ENCODE data around the gene FAU.
"Not testable (repeated sequence)": the region's sequence is repeated elsewhere in the genome, so short reads cannot be mapped to it uniquely, and the experiment has no call there.

The FAU gene

DNA sequence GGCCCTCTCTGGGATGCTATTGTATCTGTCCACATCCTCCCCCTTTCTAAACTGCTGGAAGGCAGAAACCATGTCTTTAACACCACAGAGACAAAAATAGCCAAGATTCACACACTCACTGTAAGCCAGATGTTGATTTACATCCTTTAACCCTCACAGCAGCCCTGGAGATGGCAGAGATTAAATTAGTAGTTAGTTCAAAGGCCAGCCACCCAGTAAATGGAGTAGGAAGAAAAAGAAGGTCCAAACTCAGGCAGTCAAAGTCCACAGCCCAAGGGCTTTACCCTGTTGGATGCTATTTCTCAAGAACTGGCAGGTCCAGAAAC is 2.3 kb downstream of the FAU start (continued):
- no peak for TF ChIP-seq ZBTB7A (tag by site-specific recombination; IDR thresholded peaks at IDR 0.05; ENCODE audit: low read depth)
- TF ChIP-seq ZNF658 (tag by site-specific recombination; IDR thresholded peaks at IDR 0.05): no peak
- no peak for TF ChIP-seq ZNF654 (tag by site-specific recombination; IDR thresholded peaks at IDR 0.05; ENCODE audit: low read depth)
- TF ChIP-seq ZNF660 (tag by site-specific recombination; IDR thresholded peaks at IDR 0.05): no peak
- TF ChIP-seq ZNF223 (tag by site-specific recombination; IDR thresholded peaks at IDR 0.05): no peak

DNA sequence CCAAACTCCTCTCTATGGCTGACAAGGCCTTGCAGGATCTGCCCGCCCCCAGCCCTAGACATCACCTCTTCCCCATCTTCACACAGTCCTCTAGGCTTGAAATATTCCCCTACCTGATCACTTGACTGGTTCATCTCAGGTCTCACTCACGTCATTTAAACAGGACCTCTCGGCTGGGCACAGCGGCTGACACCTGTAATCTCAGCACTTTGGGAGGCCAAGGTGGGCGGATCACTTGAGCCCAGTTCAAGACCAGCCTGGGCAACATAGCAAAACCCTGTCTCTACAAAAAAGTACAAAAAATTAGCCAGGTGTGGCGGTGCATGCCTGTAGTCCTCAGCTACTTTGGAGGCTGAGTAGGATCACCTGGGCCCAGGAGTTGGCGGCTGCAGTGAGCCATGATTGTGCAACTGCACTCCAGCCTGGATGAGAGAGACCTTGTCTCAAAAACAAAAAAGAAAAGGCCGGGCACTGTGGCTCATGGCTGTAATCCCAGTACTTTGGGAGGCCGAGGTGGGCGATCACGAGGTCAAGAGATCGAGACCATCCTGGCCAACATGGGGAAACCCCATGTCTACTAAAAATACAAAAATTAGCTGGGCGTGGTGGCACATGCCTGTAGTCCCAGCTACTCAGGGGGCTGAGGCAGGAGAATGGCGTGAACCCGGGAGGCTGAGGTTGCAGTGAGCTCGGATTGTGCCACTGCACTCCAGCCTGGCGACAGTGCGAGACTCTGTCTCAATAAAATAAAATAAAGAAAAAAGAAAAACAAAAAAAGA is 2.9 kb downstream of the FAU start:
- ChIA-PET CTCF (interaction anchor here (0.8 to 3.4 kb wide), 12 partner anchors 8 to 304 kb away, joined by 3 to 37 read pairs (median 5); partner anchors contain the start of genes SYVN1 and TM7SF2), POLR2A (interaction anchor here (1.3 kb wide), 1 partner anchor 63 kb away, joined by 6 read pairs; the partner anchor contains the start of gene CAPN1)
- H3K27ac ChIP-seq (ENCODE audit: extremely low read depth, low read depth, low read length); H3K9me3 ChIP-seq (ENCODE audit: control insufficient read depth, insufficient read depth, low read depth, low read length); H3K4me1 ChIP-seq (ENCODE audit: control insufficient read depth, insufficient read depth, low read length); H3K4me3 ChIP-seq (ENCODE audit: low read depth, low read length): not testable (repeated sequence)
- peaks cover 3 to 61% of the 10 kb centered on the region in 2 experiments; a peak in 2 of 3 replicates for H3K36me3 ChIP-seq (ENCODE audit: control insufficient read depth in 2 of 2, insufficient read depth in 1 of 2, low read length in 2 of 2)

GRCh38 chr11:65118097-65118837 is 3.7 kb downstream of the FAU start:
- Histone ChIP-seq H3K36me3 (ENCODE audit: control insufficient read depth in 2 of 2, insufficient read depth in 1 of 2, low read length in 2 of 2) (peaks cover 3 to 62% of the 10 kb centered on the region in 2 experiments; a peak in 2 of 3 replicates), H3K4me3 (ENCODE audit: low read depth, low read length) (no peak overlapping the region), H3K9me3 (ENCODE audit: control insufficient read depth, insufficient read depth, low read depth, low read length) (no peaks in the 10 kb centered on the region), H3K27ac (ENCODE audit: extremely low read depth, low read depth, low read length) (no peak overlapping the region), H3K4me1 (ENCODE audit: control insufficient read depth, insufficient read depth, low read length) (peaks cover 3% of the 10 kb centered on the region; the same call in 1 of the 2 replicates)
- 0 out of 2 replicates have a peak, but pooled peaks have one; percentile 5 for TF ChIP-seq KLF16 (tag by site-specific recombination; IDR thresholded peaks at IDR 0.05)
- no peak for TF ChIP-seq KLF17 (tag by site-specific recombination; IDR thresholded peaks at IDR 0.05)
- no peak for TF ChIP-seq ZNF140 (tag by site-specific recombination; IDR thresholded peaks at IDR 0.05)
- TF ChIP-seq CTCF (tag by site-specific recombination; IDR thresholded peaks at IDR 0.05): 0 out of 2 replicates have a peak, but pooled peaks have one; percentile 2
- ChIA-PET POLR2A (interaction anchor here (0.9 to 1.8 kb wide), 5 partner anchors 17 to 122 kb away, joined by 3 to 8 read pairs (median 7); partner anchors contain the start of genes BATF2, CAPN1 and VPS51), CTCF (interaction anchor here (0.6 to 2.9 kb wide), 16 partner anchors 8 to 303 kb away, joined by 3 to 11 read pairs (median 4); partner anchors contain the start of gene SYVN1)

DNA sequence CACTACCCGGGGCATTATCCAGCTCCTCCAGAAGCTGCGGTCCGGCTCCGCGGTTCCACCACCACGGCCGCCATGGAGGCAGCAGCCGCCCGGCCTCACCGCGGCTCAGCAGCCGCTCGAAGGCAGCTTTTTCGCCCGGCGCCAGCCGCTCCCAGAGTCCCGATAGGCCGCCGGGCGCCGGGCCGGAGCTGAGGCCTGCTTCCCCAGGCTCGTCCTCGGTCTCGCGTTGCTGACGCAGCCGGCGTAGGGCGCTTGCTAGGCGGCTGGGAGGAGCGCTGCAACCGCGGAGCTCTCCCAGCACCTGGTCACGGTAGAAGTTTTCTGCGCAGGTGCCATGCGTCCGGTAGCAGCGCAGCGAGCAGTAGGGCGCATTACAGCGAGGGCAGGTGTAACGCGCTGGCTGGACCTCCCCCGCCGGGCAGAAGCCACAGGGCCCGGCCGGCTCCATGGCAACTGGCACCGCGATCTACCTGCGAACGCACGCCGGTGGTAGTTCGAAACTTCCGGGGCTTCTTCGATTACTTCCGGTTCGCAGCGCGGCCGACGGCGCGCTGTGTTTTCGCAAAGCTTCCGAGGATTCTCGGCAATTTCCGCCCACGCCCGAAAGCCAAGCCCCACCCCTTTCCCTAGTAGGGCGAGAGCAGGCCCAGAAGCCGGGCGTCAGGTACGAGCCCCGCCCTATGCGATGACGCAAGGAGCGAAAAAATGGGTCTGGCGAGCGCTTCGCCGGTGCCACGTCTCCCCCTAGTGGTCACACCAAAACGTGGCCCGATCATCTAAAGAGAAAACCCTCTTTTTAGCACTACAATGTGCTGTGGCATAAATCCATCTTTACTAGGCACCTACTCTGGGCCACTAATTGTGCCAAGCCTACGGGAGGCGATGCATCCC is 4.5 kb downstream of the FAU start, which contains the start of gene ZNHIT2:
TSS of gene ZNHIT2 (minus strand) at position 496 of the 891 bp plus-strand sequence. CDS start at position 448, 48 bp downstream.
- Histone ChIP-seq H3K9me3 (ENCODE audit: control insufficient read depth, insufficient read depth, low read depth, low read length) (no peaks in the 10 kb centered on the region), H3K4me1 (ENCODE audit: control insufficient read depth, insufficient read depth, low read length) (peaks cover 6% of the 10 kb centered on the region), H3K4me3 (ENCODE audit: low read depth, low read length) (peak within 1 kb of the TSS; percentile 67), H3K27ac (ENCODE audit: extremely low read depth, low read depth, low read length) (peak within 1 kb of the TSS; percentile 78), H3K36me3 (ENCODE audit: control insufficient read depth in 2 of 2, insufficient read depth in 1 of 2, low read length in 2 of 2) (peaks cover 3 to 62% of the 10 kb centered on the region in 2 experiments; a peak in 2 of 3 replicates)
- ChIA-PET POLR2A (interaction anchor here (0.7 to 1.8 kb wide), 9 partner anchors 11 to 339 kb away, joined by 3 to 8 read pairs (median 4); partner anchors contain the start of genes BATF2, CAPN1, SF1 and VPS51), CTCF (interaction anchor here (0.6 to 2.9 kb wide), 18 partner anchors 10 to 767 kb away, joined by 3 to 11 read pairs (median 4); partner anchors contain the start of genes CAPN1 and SYVN1)
- TF ChIP-seq ZNF10 (tag by site-specific recombination; IDR thresholded peaks at IDR 0.05): 0 out of 2 replicates have a peak, but pooled peaks have one; percentile 20
- no peak for TF ChIP-seq ZNF785 (tag by site-specific recombination; IDR thresholded peaks at IDR 0.05)
- peak; percentile 59 for TF ChIP-seq ZBTB17 (tag by site-specific recombination; IDR thresholded peaks at IDR 0.05)
- TF ChIP-seq GLI4 (tag by site-specific recombination; IDR thresholded peaks at IDR 0.05): peak; percentile 86; the same call in 1 of the 2 replicates
- TF ChIP-seq ZNF350 (tag by site-specific recombination; IDR thresholded peaks at IDR 0.05): no peak
- TF ChIP-seq, protein P1, sequence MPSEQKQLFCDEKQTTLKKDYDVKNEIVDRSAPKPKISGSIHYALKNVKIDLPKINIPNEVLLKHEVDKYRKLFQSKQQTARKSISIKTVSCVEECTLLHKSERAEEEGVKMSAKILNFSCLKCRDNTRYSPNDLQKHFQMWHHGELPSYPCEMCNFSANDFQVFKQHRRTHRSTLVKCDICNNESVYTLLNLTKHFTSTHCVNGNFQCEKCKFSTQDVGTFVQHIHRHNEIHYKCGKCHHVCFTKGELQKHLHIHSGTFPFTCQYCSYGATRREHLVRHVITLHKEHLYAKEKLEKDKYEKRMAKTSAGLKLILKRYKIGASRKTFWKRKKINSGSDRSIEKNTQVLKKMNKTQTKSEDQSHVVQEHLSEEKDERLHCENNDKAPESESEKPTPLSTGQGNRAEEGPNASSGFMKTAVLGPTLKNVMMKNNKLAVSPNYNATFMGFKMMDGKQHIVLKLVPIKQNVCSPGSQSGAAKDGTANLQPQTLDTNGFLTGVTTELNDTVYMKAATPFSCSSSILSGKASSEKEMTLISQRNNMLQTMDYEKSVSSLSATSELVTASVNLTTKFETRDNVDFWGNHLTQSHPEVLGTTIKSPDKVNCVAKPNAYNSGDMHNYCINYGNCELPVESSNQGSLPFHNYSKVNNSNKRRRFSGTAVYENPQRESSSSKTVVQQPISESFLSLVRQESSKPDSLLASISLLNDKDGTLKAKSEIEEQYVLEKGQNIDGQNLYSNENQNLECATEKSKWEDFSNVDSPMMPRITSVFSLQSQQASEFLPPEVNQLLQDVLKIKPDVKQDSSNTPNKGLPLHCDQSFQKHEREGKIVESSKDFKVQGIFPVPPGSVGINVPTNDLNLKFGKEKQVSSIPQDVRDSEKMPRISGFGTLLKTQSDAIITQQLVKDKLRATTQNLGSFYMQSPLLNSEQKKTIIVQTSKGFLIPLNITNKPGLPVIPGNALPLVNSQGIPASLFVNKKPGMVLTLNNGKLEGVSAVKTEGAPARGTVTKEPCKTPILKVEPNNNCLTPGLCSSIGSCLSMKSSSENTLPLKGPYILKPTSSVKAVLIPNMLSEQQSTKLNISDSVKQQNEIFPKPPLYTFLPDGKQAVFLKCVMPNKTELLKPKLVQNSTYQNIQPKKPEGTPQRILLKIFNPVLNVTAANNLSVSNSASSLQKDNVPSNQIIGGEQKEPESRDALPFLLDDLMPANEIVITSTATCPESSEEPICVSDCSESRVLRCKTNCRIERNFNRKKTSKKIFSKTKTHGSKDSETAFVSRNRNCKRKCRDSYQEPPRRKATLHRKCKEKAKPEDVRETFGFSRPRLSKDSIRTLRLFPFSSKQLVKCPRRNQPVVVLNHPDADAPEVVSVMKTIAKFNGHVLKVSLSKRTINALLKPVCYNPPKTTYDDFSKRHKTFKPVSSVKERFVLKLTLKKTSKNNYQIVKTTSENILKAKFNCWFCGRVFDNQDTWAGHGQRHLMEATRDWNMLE (tag by site-specific recombination; conservative IDR thresholded peaks at IDR 0.05; ENCODE audit: low read depth): peak; percentile 96
- no peak for TF ChIP-seq ZNF747 (tag by site-specific recombination; IDR thresholded peaks at IDR 0.05)
- TF ChIP-seq ZBTB21 (tag by site-specific recombination; IDR thresholded peaks at IDR 0.05): peak; percentile 62; the same call in 1 of the 2 replicates

All from HEK293 (cell line).